Stomach (tissue), 9 donors: ENCODE data around the gene FIZ1. TPM values are rescaled to one million over a fixed set of nuclear protein-coding genes. Genes with fewer than 3 reads are reported as not detected.
"Not testable (repeated sequence)": the region's sequence is repeated elsewhere in the genome, so short reads cannot be mapped to it uniquely, and the experiment has no call there.

Experiments
- DNase-seq, 2 donors: peaks; one replicate each; pipeline versions ENCODE4 v3.0.0 to v3.0.0-alpha.2; 2013 to 2019
- H3K27ac ChIP-seq, 5 donors: fragments of 200-600 bp in 4 of 5; sonication (generic) in 4 of 5; one replicate each; pipeline ENCODE4 v1.5.1; 2013 to 2019; ENCODE audit warnings: mild to moderate bottlenecking in 1 of 5, moderate library complexity in 1 of 5
- H3K27me3 ChIP-seq, 3 donors: fragments of 200-600 bp; sonication (generic); one replicate each; pipeline ENCODE4 v1.5.1; 2017 to 2019; ENCODE audit warnings: mixed run types in 1 of 3
- H3K36me3 ChIP-seq, 4 donors: fragments of 200-600 bp; sonication (generic); 1 replicate in 3 of 4; 2 replicates in 1 of 4; pipeline ENCODE4 v1.5.1; 2016 to 2019
- H3K4me1 ChIP-seq, 4 donors: fragments of 200-600 bp; sonication (generic); one replicate each; pipeline ENCODE4 v1.5.1; 2016 to 2019
- H3K4me3 ChIP-seq, 4 donors: fragments of 200-600 bp; sonication (generic) in 3 of 4; one replicate each; pipeline ENCODE4 v1.5.1; 2016 to 2019; ENCODE audit warnings: mild to moderate bottlenecking in 1 of 4
- H3K9me3 ChIP-seq, 4 donors: fragments of 200-600 bp; sonication (generic); one replicate each; pipeline ENCODE4 v1.5.1; 2016 to 2019
- CTCF ChIP-seq, 7 experiments: fragments of 450-650 bp in 4 of 7; fragments of 200-600 bp in 3 of 7; sonication (generic) in 3 of 7; IDR thresholded peaks; one replicate each; pipeline ENCODE4 v1.5.1; 2016 to 2019; ENCODE audit warnings: antibody characterized with exemption in 7 of 7, control low read depth in 2 of 7, mild to moderate bottlenecking in 1 of 7
- EP300 ChIP-seq: sonication (generic); formaldehyde crosslinking; IDR thresholded peaks from one replicate; pipeline ENCODE4 v1.6.1; 2017; ENCODE audit warnings: antibody characterized with exemption
- POLR2A ChIP-seq, 4 donors: fragments of 450-650 bp; IDR thresholded peaks; one replicate each; pipeline ENCODE4 v1.6.1; 2016; ENCODE audit warnings: antibody characterized with exemption in 4 of 4, control low read depth in 2 of 4, mild to moderate bottlenecking in 1 of 4, moderate library complexity in 1 of 4
- POLR2AphosphoS5 ChIP-seq, 3 donors: sonication (generic); formaldehyde crosslinking; IDR thresholded peaks; one replicate each; pipeline ENCODE4 v1.6.1; 2016; ENCODE audit warnings: antibody characterized with exemption in 3 of 3
- WGBS, 5 donors: extraction: QIAGEN DNeasy Blood & Tissue Kit in 3 of 5; methylation state at CpG; one replicate each; pipeline versions ENCODE4 v1.1.5 to v1.1.7; 2013 to 2018; 5-methylcytosine and 5-hydroxymethylcytosine counted together
- intact Hi-C: fragments of 100-400 bp; cut with DNase I; formaldehyde crosslinking; loops from one replicate; pipeline ENCODE4 v1.15.1; 2023; ENCODE audit warnings: low total_unique reads
- polyA plus RNA-seq, 3 donors: library from polyadenylated mRNA; stranded (reverse); fragments of 200-250 nt; gene quantifications; one replicate each; pipeline ENCODE4 v1.2.3, GENCODE V29; 2013
- total RNA-seq, 5 donors: library from RNA; depleted of rRNA; stranded (reverse); fragments of >200 nt; gene quantifications; one replicate each; pipeline versions ENCODE4 v1.1.0 to v1.2.3, GENCODE V29; 2014 to 2016
- donor health status: healthy with polysubstance abuse.
- donor health status: Bipolar disorder and iron deficiency.
- donor health status: healthy.

Gene FIZ1
- total and polyA plus RNA-seq, 8 donors: 4.0 to 16.8 (median 8.7) TPM; not detected in 1

- intact Hi-C loops: no loop called here
- peak overlapping the region in 1 of 5 donors; percentile 81 for H3K27ac ChIP-seq
- no peak for DNase-seq
- TF ChIP-seq CTCF (IDR thresholded peaks at IDR 0.05) (no peak), EP300 (no peak), POLR2AphosphoS5 (IDR thresholded peaks at IDR 0.05) (no peak), POLR2A (IDR thresholded peaks at IDR 0.05) (no peak)
- no peaks in the 10 kb centered on the region for H3K9me3 ChIP-seq
- H3K27me3 ChIP-seq: peaks cover 0 to 15% (median 0%) of the 10 kb centered on the region in 3 donors
- no peaks in the 10 kb centered on the region for H3K36me3 ChIP-seq
- WGBS, 5 donors: 75 to 95% (median 94%) methylated on average over 11 of the region's 11 CpGs
- peaks cover 31 to 50% (median 45%) of the 10 kb centered on the region in 4 donors for H3K4me1 ChIP-seq
- H3K4me3 ChIP-seq: no peak overlapping the region
Observed at GRCh38 chr19:55584871-55585270, 14.4 kb downstream of the FIZ1 start.

- intact Hi-C loops, H3K9me3 ChIP-seq, H3K27ac ChIP-seq, DNase-seq, H3K36me3 ChIP-seq, H3K4me3 ChIP-seq: not testable (repeated sequence)
- 76 to 86% (median 82%) methylated on average over 8 of the region's 8 CpGs for WGBS, 5 donors
- H3K27me3 ChIP-seq: peaks cover 0 to 15% (median 0%) of the 10 kb centered on the region in 3 donors
- peaks cover 36 to 60% (median 54%) of the 10 kb centered on the region in 4 donors for H3K4me1 ChIP-seq
Observed at GRCh38 chr19:55583897-55584296, 15.4 kb downstream of the FIZ1 start.

GRCh38 chr19:55582284-55582683, 17.0 kb downstream of the FIZ1 start:
- H3K4me3 ChIP-seq, H3K9me3 ChIP-seq, intact Hi-C loops, DNase-seq: not testable (repeated sequence)
- Histone ChIP-seq H3K27me3 (peaks cover 0 to 15% (median 0%) of the 10 kb centered on the region in 3 donors), H3K36me3 (peaks cover 16 to 22% (median 20%) of the 10 kb centered on the region in 4 donors), H3K4me1 (peaks cover 36 to 57% (median 51%) of the 10 kb centered on the region in 4 donors), H3K27ac (peak overlapping the region; percentile 54 to 95 (median 92))
- 54 to 70% (median 56%) methylated on average over 4 of the region's 4 CpGs for WGBS, 5 donors

GRCh38 chr19:55581823-55582223, 17.5 kb downstream of the FIZ1 start:
- intact Hi-C loops: no loop called here
- Histone ChIP-seq H3K9me3 (no peaks in the 10 kb centered on the region), H3K27ac (peak overlapping the region; percentile 92 to 96 (median 93)), H3K4me3 (peak overlapping the region in 2 of 4 donors; percentile 73 to 90), H3K27me3 (peaks cover 0 to 11% (median 0%) of the 10 kb centered on the region in 3 donors), H3K4me1 (peaks cover 36 to 53% (median 47%) of the 10 kb centered on the region in 4 donors), H3K36me3 (peaks cover 16 to 27% (median 25%) of the 10 kb centered on the region in 4 donors)
- DNase-seq: peak in 1 of 2 donors; percentile 56
- TF ChIP-seq CTCF (IDR thresholded peaks at IDR 0.05) (no peak), POLR2AphosphoS5 (IDR thresholded peaks at IDR 0.05) (no peak), EP300 (no peak), POLR2A (IDR thresholded peaks at IDR 0.05) (no peak)
- 9 to 25% (median 14%) methylated on average over 6 of the region's 6 CpGs for WGBS, 5 donors

- H3K27me3 ChIP-seq: peaks cover 0 to 9% (median 0%) of the 10 kb centered on the region in 3 donors
- peak; percentile 40 to 43 for DNase-seq
- intact Hi-C loops: no loop called here
- peak overlapping the region; percentile 73 to 95 (median 82) for H3K4me3 ChIP-seq
- peaks cover 30 to 47% (median 41%) of the 10 kb centered on the region in 4 donors for H3K4me1 ChIP-seq
- TF ChIP-seq EP300: no peak
- TF ChIP-seq POLR2A (IDR thresholded peaks at IDR 0.05): no peak
- TF ChIP-seq POLR2AphosphoS5 (IDR thresholded peaks at IDR 0.05): no peak
- TF ChIP-seq CTCF (IDR thresholded peaks at IDR 0.05): no peak
- H3K36me3 ChIP-seq: peaks cover 16 to 31% (median 29%) of the 10 kb centered on the region in 4 donors
- WGBS, 5 donors: 13 to 29% (median 20%) methylated on average over 10 to 12 of the region's 12 CpGs
- no peaks in the 10 kb centered on the region for H3K9me3 ChIP-seq
- H3K27ac ChIP-seq: peak overlapping the region; percentile 92 to 96 (median 93)
Observed at GRCh38 chr19:55581145-55581822, 18.0 kb downstream of the FIZ1 start.
